Measurements from ENCODE around the gene RUFY4.

GRCh38 chr2:218023636-218024035 lies 45.4 kb upstream of the RUFY4 start:
- TF ChIP-seq CTCF (IDR thresholded peaks at IDR 0.05; ENCODE audit: low read length): no peak
- no peak for TF ChIP-seq EZH2 (IDR thresholded peaks at IDR 0.05; ENCODE audit: borderline replicate concordance, low read length)

Data from OCI-LY1 (cell line).